Hypothalamus (tissue), 51 donors: ENCODE measurements around the gene TMOD1.
"Not testable (repeated sequence)": the region's sequence is repeated elsewhere in the genome, so short reads cannot be mapped to it uniquely, and the experiment has no call there.

Experiments used
- DNase-seq, 51 donors: peaks; one replicate each; lab custom pipeline; 2025; lab: John Stamatoyannopoulos, UW

TMOD1 gene

GRCh38 chr9:97563458-97564135 is 62.1 kb downstream of the TMOD1 start:
- peak in 2 of 51 donors; percentile 13 to 16 for DNase-seq

GRCh38 chr9:97564291-97565175 is 63.1 kb downstream of the TMOD1 start:
- peak in 6 of 51 donors; percentile 26 to 56 (median 36) for DNase-seq

- no peak for DNase-seq
Observed at GRCh38 chr9:97565262-97565661, 63.8 kb downstream of the TMOD1 start.

- DNase-seq: no peak
Observed at GRCh38 chr9:97567182-97567893, 65.9 kb downstream of the TMOD1 start.

- DNase-seq: no peak
Observed at GRCh38 chr9:97567894-97568202, 66.4 kb downstream of the TMOD1 start.

- DNase-seq: no peak
Observed at GRCh38 chr9:97568461-97569275, 67.2 kb downstream of the TMOD1 start.

GRCh38 chr9:97570899-97571298 is 69.4 kb downstream of the TMOD1 start:
- peak in 37 of 51 donors; percentile 17 to 81 (median 43) for DNase-seq

- DNase-seq: peak in 5 of 51 donors; percentile 14 to 43 (median 34)
Observed at GRCh38 chr9:97571664-97572063, 70.2 kb downstream of the TMOD1 start.

GRCh38 chr9:97572196-97572891 is 70.9 kb downstream of the TMOD1 start:
- no peak for DNase-seq

- no peak for DNase-seq
Observed at GRCh38 chr9:97572892-97573365, 71.5 kb downstream of the TMOD1 start.

- no peak for DNase-seq
Observed at GRCh38 chr9:97573482-97574073, 72.1 kb downstream of the TMOD1 start.

GRCh38 chr9:97574101-97574571 is 72.7 kb downstream of the TMOD1 start:
- not testable (repeated sequence) for DNase-seq

GRCh38 chr9:97574921-97575672 is 73.6 kb downstream of the TMOD1 start:
- DNase-seq: not testable (repeated sequence)

GRCh38 chr9:97575673-97576200 is 74.3 kb downstream of the TMOD1 start:
- no peak for DNase-seq

- DNase-seq: no peak
Observed at GRCh38 chr9:97577051-97577450, 75.6 kb downstream of the TMOD1 start.

- no peak for DNase-seq
Observed at GRCh38 chr9:97578846-97579245, 77.4 kb downstream of the TMOD1 start.

- DNase-seq: no peak
Observed at GRCh38 chr9:97579914-97580313, 78.4 kb downstream of the TMOD1 start.

GRCh38 chr9:97581590-97581989 is 80.1 kb downstream of the TMOD1 start:
- DNase-seq: not testable (repeated sequence)
